B cell (primary cell): ENCODE measurements around the gene FAU. TPM values are rescaled to one million over a fixed set of nuclear protein-coding genes. Genes with fewer than 3 reads are reported as not detected.
"Not testable (repeated sequence)": the region's sequence is repeated elsewhere in the genome, so short reads cannot be mapped to it uniquely, and the experiment has no call there.

Experiments
- ATAC-seq: fragments of 200-7000 bp; cut with Tn5 transposase; one replicate; pipeline ENCODE4 v1.10.0; 2021; ENCODE audit warnings: low read depth, mild to moderate bottlenecking, moderate number of reproducible peaks, moderate library complexity
- CTCF ChIA-PET: fragments of 350-600 bp; sonication (Branson Sonifier 250); formaldehyde crosslinking; loops from one replicate; lab custom pipeline; 2021; ENCODE audit warnings: antibody characterized with exemption, inconsistent platforms; lab: Charles Lee
- POLR2A ChIA-PET: fragments of 350-600 bp; sonication (Branson Sonifier 250); formaldehyde crosslinking; loops from one replicate; lab custom pipeline; 2021; ENCODE audit warnings: antibody characterized with exemption; lab: Charles Lee
- DNase-seq: peaks from one replicate; pipeline ENCODE4 v3.0.0; 2013
- H2AFZ ChIP-seq: 2 replicates; pipeline ENCODE4 v1.6.1; 2012; ENCODE audit warnings: mild to moderate bottlenecking, low read depth, low read length; ENCODE audit not compliant: insufficient read depth, poor library complexity, severe bottlenecking
- H3K27ac ChIP-seq, 2 donors: 1 replicate in 1 of 2; 2 replicates in 1 of 2; pipeline ENCODE4 v1.5.1; 2012 to 2013; ENCODE audit warnings: low read length in 2 of 2, mild to moderate bottlenecking in 2 of 2, moderate library complexity in 1 of 2
- H3K27me3 ChIP-seq, 4 experiments: fragments of 200-600 bp in 1 of 4; sonication (generic) in 1 of 4; replicated peaks in 1 of 4; 1 replicate in 2 of 4; 2 replicates in 2 of 4; pipeline versions ENCODE4 v1.6.1 to v1.7.0; 2013 to 2016; ENCODE audit warnings: low read length in 3 of 4, mild to moderate bottlenecking in 2 of 4, mixed read lengths in 1 of 4, moderate library complexity in 1 of 4; ENCODE audit not compliant: insufficient read depth in 4 of 4, control insufficient read depth in 3 of 4; ENCODE audit errors: control extremely low read depth in 1 of 4
- H3K36me3 ChIP-seq, 2 experiments: replicated peaks in 1 of 2; 1 replicate in 1 of 2; 2 replicates in 1 of 2; pipeline versions ENCODE4 v1.6.1 to v1.7.1; 2013; ENCODE audit warnings: low read length in 1 of 2; ENCODE audit not compliant: insufficient read depth in 2 of 2, control insufficient read depth in 1 of 2; ENCODE audit errors: control extremely low read depth in 1 of 2, extremely low read depth in 1 of 2
- H3K4me1 ChIP-seq, 2 donors: fragments of 200-600 bp in 1 of 2; sonication (generic) in 1 of 2; 1 replicate in 1 of 2; 2 replicates in 1 of 2; pipeline versions ENCODE4 v1.5.1 to v1.6.1; 2013 to 2017; ENCODE audit warnings: low read length in 2 of 2; ENCODE audit not compliant: control insufficient read depth in 2 of 2, insufficient read depth in 2 of 2
- H3K4me2 ChIP-seq: replicated peaks from 2 replicates; pipeline ENCODE3; 2012; ENCODE audit warnings: mild to moderate bottlenecking, low read depth, low read length; ENCODE audit not compliant: poor library complexity, severe bottlenecking
- H3K4me3 ChIP-seq, 5 experiments: fragments of 200-600 bp in 1 of 5; sonication (generic) in 1 of 5; 1 replicate in 3 of 5; 2 replicates in 2 of 5; pipeline versions ENCODE4 v1.5.1 to v1.7.0; 2011 to 2016; ENCODE audit warnings: low read length in 4 of 5, mild to moderate bottlenecking in 4 of 5, low read depth in 2 of 5, control low read depth in 1 of 5, moderate library complexity in 1 of 5; ENCODE audit not compliant: insufficient read depth in 1 of 5; ENCODE audit errors: control extremely low read depth in 1 of 5, extremely low read depth in 1 of 5
- H3K79me2 ChIP-seq: fragments of 200-600 bp; sonication (generic); one replicate; pipeline ENCODE4 v1.6.0; 2016; ENCODE audit warnings: low read length; ENCODE audit not compliant: control insufficient read depth, insufficient read depth
- H3K9ac ChIP-seq: fragments of 200-600 bp; sonication (generic); 2 replicates; pipeline ENCODE4 v1.6.1; 2017; ENCODE audit warnings: mild to moderate bottlenecking, low read length, moderate library complexity
- H3K9me3 ChIP-seq, 3 donors: one replicate each; pipeline versions ENCODE4 v1.6.1 to v1.7.1; 2013; ENCODE audit warnings: low read length in 2 of 3; ENCODE audit not compliant: control insufficient read depth in 2 of 3, insufficient read depth in 1 of 3; ENCODE audit errors: control extremely low read depth in 1 of 3
- H4K20me1 ChIP-seq: 2 replicates; pipeline ENCODE4 v1.6.0; 2012; ENCODE audit warnings: mild to moderate bottlenecking, low read length; ENCODE audit not compliant: insufficient read depth, control insufficient read depth, poor library complexity, severe bottlenecking
- H3K27ac Mint-ChIP-seq: one replicate; pipeline ENCODE4 v1.8.0; 2021; ENCODE audit warnings: mixed read lengths
- H3K27me3 Mint-ChIP-seq: one replicate; pipeline ENCODE4 v1.8.0; 2021; ENCODE audit warnings: mixed read lengths
- H3K4me1 Mint-ChIP-seq: one replicate; pipeline ENCODE4 v1.8.0; 2021; ENCODE audit warnings: mixed read lengths
- H3K4me3 Mint-ChIP-seq: one replicate; pipeline ENCODE4 v1.8.0; 2021; ENCODE audit warnings: mixed read lengths
- H3K9me3 Mint-ChIP-seq: one replicate; pipeline ENCODE4 v1.8.0; 2022; ENCODE audit warnings: mixed read lengths; ENCODE audit not compliant: insufficient read depth
- EZH2 ChIP-seq: IDR thresholded peaks from 2 replicates; pipeline ENCODE4 v1.6.1; 2012; ENCODE audit warnings: borderline replicate concordance, low read depth, mild to moderate bottlenecking, moderate library complexity, low read length; ENCODE audit not compliant: insufficient read depth, poor library complexity, severe bottlenecking
- WGBS: methylation state at CpG from one replicate; pipeline ENCODE4 v1.1.5; 2013; ENCODE audit warnings: missing lambda C conversion rate; ENCODE audit not compliant: insufficient coverage; 5-methylcytosine and 5-hydroxymethylcytosine counted together
- intact Hi-C: fragments of 100-400 bp; cut with micrococcal nuclease; formaldehyde crosslinking; loops from one replicate; pipeline ENCODE4 v1.10.0; 2022
- polyA plus RNA-seq: library from polyadenylated mRNA; depleted of rRNA; stranded (reverse); fragments of >200 nt; gene quantifications from 2 replicates; pipeline ENCODE4 v1.2.3, GENCODE V29; 2012
- total RNA-seq, 2 donors: library from RNA; stranded (reverse); fragments of 120-200 nt in 1 of 2; gene quantifications; 1 replicate in 1 of 2; 2 replicates in 1 of 2; pipeline versions ENCODE4 v1.2.3 to v1.2.4, GENCODE V29; 2013 to 2022
- TF ChIP-seq, protein P1 (sequence below): fragments of 200-600 bp; IDR thresholded peaks from one replicate; pipeline ENCODE4 v1.8.0; 2022; ENCODE audit warnings: antibody characterized with exemption, mild to moderate bottlenecking

FAU gene
- total and polyA plus RNA-seq, 2 donors (not counting 1 experiment from before 2014, with no cell fraction given) = 1,318 to 1,559 TPM

GRCh38 chr11:65120831-65121230 lies 1.1 kb downstream of the FAU start:
- H4K20me1 ChIP-seq = peaks cover 34% of the 10 kb centered on the region
- no peaks in the 10 kb centered on the region for H3K9me3 ChIP-seq
- Mint-ChIP-seq H3K27me3 (no peaks in the 10 kb centered on the region), H3K4me3 (peak overlapping the region; percentile 98), H3K27ac (peak overlapping the region; percentile 99), H3K9me3 (no peaks in the 10 kb centered on the region), H3K4me1 (peaks cover 60% of the 10 kb centered on the region)
- ChIA-PET POLR2A (interaction anchor here (2.1 to 7.3 kb wide), 3 partner anchors 9 to 61 kb away, joined by 23 to 160 read pairs (median 27); partner anchors contain the start of genes CAPN1, SYVN1 and TM7SF2), CTCF (interaction anchor here (1.3 to 5.0 kb wide), 7 partner anchors 10 to 277 kb away, joined by 3 to 47 read pairs (median 17); partner anchors contain the start of genes ARL2, CAPN1, CDC42BPG and TM7SF2)
- intact Hi-C loops = no loop called here
- no peak for TF ChIP-seq EZH2
- peaks cover 85% of the 10 kb centered on the region for H3K79me2 ChIP-seq
- WGBS = no CpG with 5 or more reads among the region's 3 CpGs
- no peak for ATAC-seq
- peak overlapping the region; percentile 93 to 96 for H3K27ac ChIP-seq
- peak overlapping the region; percentile 95 for H3K9ac ChIP-seq
- peaks cover 0 to 54% of the 10 kb centered on the region in 2 experiments for H3K36me3 ChIP-seq
- peaks cover 34 to 53% of the 10 kb centered on the region in 2 donors for H3K4me1 ChIP-seq
- no peak overlapping the region for H2AFZ ChIP-seq
- no peaks in the 10 kb centered on the region for H3K27me3 ChIP-seq
- H3K4me2 ChIP-seq = peak overlapping the region; percentile 92
- peak; percentile 17 for DNase-seq
- H3K4me3 ChIP-seq = peak overlapping the region; percentile 65 to 98 (median 95)

- ATAC-seq = no peak
- intact Hi-C loops = loop anchor here (5.0 to 10.0 kb wide), 4 partner anchors 205 to 495 kb away; partner anchors contain the start of genes ATG2A, MAP3K11, PCNX3 and SF1
- peak overlapping the region in 1 of 2 donors; percentile 96 for H3K27ac ChIP-seq
- no peak overlapping the region for H3K9ac ChIP-seq
- Mint-ChIP-seq H3K27ac (peak overlapping the region; percentile 38), H3K9me3 (no peaks in the 10 kb centered on the region), H3K4me3 (peak overlapping the region; percentile 41), H3K27me3 (no peaks in the 10 kb centered on the region), H3K4me1 (peaks cover 63% of the 10 kb centered on the region)
- H3K79me2 ChIP-seq = peaks cover 86% of the 10 kb centered on the region
- DNase-seq = no peak
- no peak overlapping the region for H2AFZ ChIP-seq
- peaks cover 34 to 57% of the 10 kb centered on the region in 2 donors for H3K4me1 ChIP-seq
- H3K9me3 ChIP-seq = no peaks in the 10 kb centered on the region
- peaks cover 0 to 48% of the 10 kb centered on the region in 2 experiments for H3K36me3 ChIP-seq
- H3K4me2 ChIP-seq = no peak overlapping the region
- ChIA-PET POLR2A (interaction anchor here (3.6 to 7.3 kb wide), 2 partner anchors 14 to 62 kb away, joined by 23 to 160 read pairs; partner anchors contain the start of genes CAPN1 and SYVN1), CTCF (interaction anchor here (0.8 to 5.0 kb wide), 6 partner anchors 10 to 273 kb away, joined by 3 to 47 read pairs (median 12); partner anchors contain the start of genes ARL2, CAPN1 and TM7SF2)
- no peak for TF ChIP-seq EZH2
- TF ChIP-seq, protein P1, sequence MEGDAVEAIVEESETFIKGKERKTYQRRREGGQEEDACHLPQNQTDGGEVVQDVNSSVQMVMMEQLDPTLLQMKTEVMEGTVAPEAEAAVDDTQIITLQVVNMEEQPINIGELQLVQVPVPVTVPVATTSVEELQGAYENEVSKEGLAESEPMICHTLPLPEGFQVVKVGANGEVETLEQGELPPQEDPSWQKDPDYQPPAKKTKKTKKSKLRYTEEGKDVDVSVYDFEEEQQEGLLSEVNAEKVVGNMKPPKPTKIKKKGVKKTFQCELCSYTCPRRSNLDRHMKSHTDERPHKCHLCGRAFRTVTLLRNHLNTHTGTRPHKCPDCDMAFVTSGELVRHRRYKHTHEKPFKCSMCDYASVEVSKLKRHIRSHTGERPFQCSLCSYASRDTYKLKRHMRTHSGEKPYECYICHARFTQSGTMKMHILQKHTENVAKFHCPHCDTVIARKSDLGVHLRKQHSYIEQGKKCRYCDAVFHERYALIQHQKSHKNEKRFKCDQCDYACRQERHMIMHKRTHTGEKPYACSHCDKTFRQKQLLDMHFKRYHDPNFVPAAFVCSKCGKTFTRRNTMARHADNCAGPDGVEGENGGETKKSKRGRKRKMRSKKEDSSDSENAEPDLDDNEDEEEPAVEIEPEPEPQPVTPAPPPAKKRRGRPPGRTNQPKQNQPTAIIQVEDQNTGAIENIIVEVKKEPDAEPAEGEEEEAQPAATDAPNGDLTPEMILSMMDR = no peak
- no peak overlapping the region for H3K4me3 ChIP-seq
- no peaks in the 10 kb centered on the region for H3K27me3 ChIP-seq
- peaks cover 31% of the 10 kb centered on the region for H4K20me1 ChIP-seq
Measured at GRCh38 chr11:65119670-65119995, 2.3 kb downstream of the FAU start.

DNA sequence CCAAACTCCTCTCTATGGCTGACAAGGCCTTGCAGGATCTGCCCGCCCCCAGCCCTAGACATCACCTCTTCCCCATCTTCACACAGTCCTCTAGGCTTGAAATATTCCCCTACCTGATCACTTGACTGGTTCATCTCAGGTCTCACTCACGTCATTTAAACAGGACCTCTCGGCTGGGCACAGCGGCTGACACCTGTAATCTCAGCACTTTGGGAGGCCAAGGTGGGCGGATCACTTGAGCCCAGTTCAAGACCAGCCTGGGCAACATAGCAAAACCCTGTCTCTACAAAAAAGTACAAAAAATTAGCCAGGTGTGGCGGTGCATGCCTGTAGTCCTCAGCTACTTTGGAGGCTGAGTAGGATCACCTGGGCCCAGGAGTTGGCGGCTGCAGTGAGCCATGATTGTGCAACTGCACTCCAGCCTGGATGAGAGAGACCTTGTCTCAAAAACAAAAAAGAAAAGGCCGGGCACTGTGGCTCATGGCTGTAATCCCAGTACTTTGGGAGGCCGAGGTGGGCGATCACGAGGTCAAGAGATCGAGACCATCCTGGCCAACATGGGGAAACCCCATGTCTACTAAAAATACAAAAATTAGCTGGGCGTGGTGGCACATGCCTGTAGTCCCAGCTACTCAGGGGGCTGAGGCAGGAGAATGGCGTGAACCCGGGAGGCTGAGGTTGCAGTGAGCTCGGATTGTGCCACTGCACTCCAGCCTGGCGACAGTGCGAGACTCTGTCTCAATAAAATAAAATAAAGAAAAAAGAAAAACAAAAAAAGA lies 2.9 kb downstream of the FAU start:
- H3K4me1 ChIP-seq = peaks cover 34 to 57% of the 10 kb centered on the region in 2 donors
- H3K79me2 ChIP-seq = peaks cover 86% of the 10 kb centered on the region
- ATAC-seq, H3K9me3 ChIP-seq, H3K4me3 ChIP-seq, H3K9ac ChIP-seq, H2AFZ ChIP-seq, H3K4me3 Mint-ChIP-seq, H3K27me3 ChIP-seq, H3K9me3 Mint-ChIP-seq, H3K27me3 Mint-ChIP-seq, H3K4me2 ChIP-seq: not testable (repeated sequence)
- ChIA-PET CTCF (interaction anchor here (0.8 to 5.0 kb wide), 15 partner anchors 9 to 430 kb away, joined by 3 to 47 read pairs (median 7); partner anchors contain the start of genes ARL2, CAPN1, CDC42BPG and SPDYC), POLR2A (interaction anchor here (7.3 kb wide), 1 partner anchor 14 kb away, joined by 160 read pairs; the partner anchor contains the start of gene SYVN1)
- H3K27ac Mint-ChIP-seq = peak overlapping the region; percentile 72
- H3K4me1 Mint-ChIP-seq = peaks cover 63% of the 10 kb centered on the region
- 84% methylated on average over 12 of the region's 18 CpGs for WGBS
- intact Hi-C loops = loop anchor here (5.0 to 10.0 kb wide), 4 partner anchors 204 to 496 kb away; partner anchors contain the start of genes ATG2A, MAP3K11, PCNX3 and SF1
- peak overlapping the region; percentile 32 to 96 for H3K27ac ChIP-seq
- peaks cover 0 to 42% of the 10 kb centered on the region in 2 experiments for H3K36me3 ChIP-seq
- H4K20me1 ChIP-seq = peaks cover 31% of the 10 kb centered on the region
- DNase-seq = peak; percentile 24
